Uterus (tissue), 2 donors: Measurements from ENCODE around the gene ADAMTS12.

ENCODE experiments used
- POLR2A ChIP-seq, 2 donors: fragments of 450-650 bp; IDR thresholded peaks; one replicate each; pipeline ENCODE4 v1.6.1; 2016; ENCODE audit warnings: antibody characterized with exemption in 2 of 2, mild to moderate bottlenecking in 1 of 2, moderate library complexity in 1 of 2
- TF ChIP-seq, protein P1 (sequence below), 4 experiments: fragments of 200-600 bp in 2 of 4; fragments of 450-650 bp in 2 of 4; sonication (generic) in 2 of 4; IDR thresholded peaks; one replicate each; pipeline ENCODE4 v1.5.1; 2016 to 2019; ENCODE audit warnings: antibody characterized with exemption in 4 of 4, mild to moderate bottlenecking in 2 of 4, moderate library complexity in 1 of 4

DNA sequence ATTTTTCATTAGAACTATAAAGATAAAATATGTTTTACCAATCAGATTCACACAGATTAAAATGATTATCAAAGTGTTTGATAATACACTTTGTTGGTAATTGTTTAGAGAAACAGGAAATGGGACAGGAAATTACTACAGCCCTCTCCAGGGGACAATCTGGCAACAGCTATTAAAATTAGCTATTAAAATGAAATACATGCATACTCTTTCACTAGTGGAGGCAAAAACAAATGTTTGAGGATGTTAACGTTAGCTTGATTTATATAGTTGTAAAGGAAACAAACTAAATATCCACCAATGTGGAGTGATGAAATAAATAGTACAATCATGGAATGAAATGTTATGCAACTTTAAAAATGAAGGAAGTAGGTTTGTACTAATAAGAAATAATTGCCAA lies 397.3 kb downstream of the ADAMTS12 start:
- TF ChIP-seq, protein P1, sequence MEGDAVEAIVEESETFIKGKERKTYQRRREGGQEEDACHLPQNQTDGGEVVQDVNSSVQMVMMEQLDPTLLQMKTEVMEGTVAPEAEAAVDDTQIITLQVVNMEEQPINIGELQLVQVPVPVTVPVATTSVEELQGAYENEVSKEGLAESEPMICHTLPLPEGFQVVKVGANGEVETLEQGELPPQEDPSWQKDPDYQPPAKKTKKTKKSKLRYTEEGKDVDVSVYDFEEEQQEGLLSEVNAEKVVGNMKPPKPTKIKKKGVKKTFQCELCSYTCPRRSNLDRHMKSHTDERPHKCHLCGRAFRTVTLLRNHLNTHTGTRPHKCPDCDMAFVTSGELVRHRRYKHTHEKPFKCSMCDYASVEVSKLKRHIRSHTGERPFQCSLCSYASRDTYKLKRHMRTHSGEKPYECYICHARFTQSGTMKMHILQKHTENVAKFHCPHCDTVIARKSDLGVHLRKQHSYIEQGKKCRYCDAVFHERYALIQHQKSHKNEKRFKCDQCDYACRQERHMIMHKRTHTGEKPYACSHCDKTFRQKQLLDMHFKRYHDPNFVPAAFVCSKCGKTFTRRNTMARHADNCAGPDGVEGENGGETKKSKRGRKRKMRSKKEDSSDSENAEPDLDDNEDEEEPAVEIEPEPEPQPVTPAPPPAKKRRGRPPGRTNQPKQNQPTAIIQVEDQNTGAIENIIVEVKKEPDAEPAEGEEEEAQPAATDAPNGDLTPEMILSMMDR (IDR thresholded peaks at IDR 0.05) = no peak
- no peak for TF ChIP-seq POLR2A (IDR thresholded peaks at IDR 0.05)
